ENCODE data around the gene CACNA1H. TPM values are rescaled to one million over a fixed set of nuclear protein-coding genes. Genes with fewer than 3 reads are reported as not detected.
A peak's percentile ranks its signal among the peaks of the same experiment; 100 is the strongest.

CACNA1H gene
- total and polyA plus RNA-seq, 3 donors from 2014 or later: 41.1 to 69.0 (median 55.9) TPM

DNA sequence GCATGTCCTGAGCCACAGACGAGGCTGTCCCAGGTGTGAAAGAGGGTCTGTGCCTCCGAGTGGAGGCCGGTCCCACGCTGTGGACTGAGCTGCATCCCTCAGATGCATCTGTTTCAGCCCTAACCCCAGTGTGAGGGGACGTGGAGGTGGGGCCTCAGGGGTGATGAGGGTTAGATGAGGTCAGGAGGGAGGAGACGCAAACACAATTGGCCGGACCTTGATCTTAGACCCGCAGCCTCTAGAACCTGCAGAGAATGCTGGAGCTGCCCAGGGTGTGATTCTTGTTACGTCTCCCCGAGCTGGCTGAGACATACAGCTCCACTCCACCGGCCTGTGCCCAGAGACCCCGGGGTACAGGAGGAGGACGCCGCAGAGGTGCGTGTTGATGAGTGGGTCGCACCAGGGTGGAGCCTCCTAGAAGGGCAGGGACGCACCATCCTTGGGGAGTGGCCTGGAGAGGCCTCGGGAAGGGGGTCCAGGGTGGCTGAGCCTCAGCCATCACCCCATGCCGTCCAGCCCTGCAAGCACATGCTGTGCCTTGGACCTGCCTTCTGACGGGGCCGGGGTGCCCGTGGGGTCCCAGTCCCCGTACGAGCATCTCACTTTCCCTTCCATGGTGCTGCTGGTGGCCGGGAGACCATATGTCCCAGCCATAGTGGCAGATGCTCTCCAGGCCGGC lies 40.3 kb upstream of the CACNA1H start:
- 74 to 77% methylated on average over 10 to 25 of the region's 26 CpGs for WGBS, 2 donors
- H3K36me3 ChIP-seq (ENCODE audit: low read depth, missing control alignments): no peaks in the 10 kb centered on the region

DNA sequence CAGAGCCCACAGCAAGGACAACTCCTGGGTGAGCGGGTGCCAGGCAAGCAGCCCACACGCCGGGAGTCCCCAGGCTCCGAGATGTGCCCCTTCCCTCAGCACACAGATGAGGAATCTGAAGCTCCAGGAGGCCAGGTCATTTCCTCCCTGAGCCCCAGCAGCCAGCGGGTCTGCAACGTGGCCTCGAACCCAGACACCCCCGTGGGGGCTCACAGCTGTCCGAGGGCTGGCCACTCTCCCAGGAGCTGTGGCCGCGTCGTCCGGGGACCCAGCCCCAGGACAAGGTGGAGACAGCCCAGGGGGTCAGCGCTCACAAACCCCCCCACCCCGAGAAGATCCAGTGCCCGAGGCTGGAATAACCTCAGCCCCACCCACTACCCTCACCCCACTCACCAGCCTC lies 39.4 kb upstream of the CACNA1H start:
- H3K9me3 ChIP-seq: no peaks in the 10 kb centered on the region
- TF ChIP-seq, protein P1, sequence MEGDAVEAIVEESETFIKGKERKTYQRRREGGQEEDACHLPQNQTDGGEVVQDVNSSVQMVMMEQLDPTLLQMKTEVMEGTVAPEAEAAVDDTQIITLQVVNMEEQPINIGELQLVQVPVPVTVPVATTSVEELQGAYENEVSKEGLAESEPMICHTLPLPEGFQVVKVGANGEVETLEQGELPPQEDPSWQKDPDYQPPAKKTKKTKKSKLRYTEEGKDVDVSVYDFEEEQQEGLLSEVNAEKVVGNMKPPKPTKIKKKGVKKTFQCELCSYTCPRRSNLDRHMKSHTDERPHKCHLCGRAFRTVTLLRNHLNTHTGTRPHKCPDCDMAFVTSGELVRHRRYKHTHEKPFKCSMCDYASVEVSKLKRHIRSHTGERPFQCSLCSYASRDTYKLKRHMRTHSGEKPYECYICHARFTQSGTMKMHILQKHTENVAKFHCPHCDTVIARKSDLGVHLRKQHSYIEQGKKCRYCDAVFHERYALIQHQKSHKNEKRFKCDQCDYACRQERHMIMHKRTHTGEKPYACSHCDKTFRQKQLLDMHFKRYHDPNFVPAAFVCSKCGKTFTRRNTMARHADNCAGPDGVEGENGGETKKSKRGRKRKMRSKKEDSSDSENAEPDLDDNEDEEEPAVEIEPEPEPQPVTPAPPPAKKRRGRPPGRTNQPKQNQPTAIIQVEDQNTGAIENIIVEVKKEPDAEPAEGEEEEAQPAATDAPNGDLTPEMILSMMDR (IDR thresholded peaks at IDR 0.05): no peak
- TF ChIP-seq POLR2A (IDR thresholded peaks at IDR 0.05): no peak
- no peak overlapping the region for H3K27ac ChIP-seq
- 55% methylated on average over 16 of the region's 16 CpGs; no CpG with 5 or more reads in 1 of the 2 donors for WGBS, 2 donors
- H3K27me3 ChIP-seq: no peaks in the 10 kb centered on the region
- DNase-seq: no peak
- H3K4me3 ChIP-seq: no peak overlapping the region
- H3K36me3 ChIP-seq (ENCODE audit: low read depth, missing control alignments): no peaks in the 10 kb centered on the region
- peaks cover 8% of the 10 kb centered on the region for H3K4me1 ChIP-seq
- intact Hi-C loops (cut with DNase I; ENCODE audit: low total_unique reads): loop anchor here (5.0 kb wide), 1 partner anchor 84 kb away; no protein-coding TSS in a partner anchor

More for the DNA sequence above, 40.3 kb upstream of the CACNA1H start:
- no peak for DNase-seq
- no peak overlapping the region for H3K4me3 ChIP-seq
- no peaks in the 10 kb centered on the region for H3K27me3 ChIP-seq
- H3K9me3 ChIP-seq: no peaks in the 10 kb centered on the region
- no peak overlapping the region for H3K27ac ChIP-seq
- TF ChIP-seq, protein P1 (IDR thresholded peaks at IDR 0.05): no peak
- no peak for TF ChIP-seq POLR2A (IDR thresholded peaks at IDR 0.05)
- intact Hi-C loops (cut with DNase I; ENCODE audit: low total_unique reads): loop anchor here (5.0 kb wide), 1 partner anchor 85 kb away; no protein-coding TSS in a partner anchor
- H3K4me1 ChIP-seq: peaks cover 8% of the 10 kb centered on the region

DNA sequence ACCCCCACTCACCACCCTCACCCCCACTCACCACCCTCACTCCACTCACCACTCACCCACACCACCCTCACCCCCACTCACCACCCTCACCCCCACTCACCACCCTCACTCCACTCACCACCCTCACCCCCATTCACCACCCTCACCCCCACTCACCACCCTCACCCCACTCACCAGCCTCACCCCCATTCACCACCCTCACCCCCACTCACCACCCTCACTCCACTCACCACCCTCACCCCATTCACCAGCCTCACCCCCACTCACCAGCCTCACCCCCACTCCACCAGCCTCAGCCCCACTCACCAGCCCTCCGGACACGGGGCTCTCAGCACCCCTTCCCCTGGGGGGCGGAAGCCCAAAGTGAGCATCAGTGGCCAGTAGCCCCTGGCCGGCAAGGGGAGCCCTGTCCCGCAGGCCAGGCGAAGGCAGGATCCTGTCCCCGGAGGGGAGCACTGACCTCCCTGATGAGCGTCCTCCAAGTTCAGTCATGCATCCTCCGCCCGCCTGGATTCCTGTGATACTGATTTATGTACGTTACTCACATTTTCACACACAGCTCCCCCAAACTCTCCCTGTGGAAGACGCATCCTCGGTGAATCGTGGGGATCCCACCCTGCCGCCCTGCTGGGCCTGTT lies 38.9 kb upstream of the CACNA1H start:
- intact Hi-C loops (cut with DNase I; ENCODE audit: low total_unique reads): loop anchor here (5.0 kb wide), 1 partner anchor 83 kb away; no protein-coding TSS in a partner anchor
- peaks cover 8% of the 10 kb centered on the region for H3K4me1 ChIP-seq
- TF ChIP-seq, protein P1 (IDR thresholded peaks at IDR 0.05): no peak
- no peak for TF ChIP-seq POLR2A (IDR thresholded peaks at IDR 0.05)
- no peaks in the 10 kb centered on the region for H3K9me3 ChIP-seq
- 75 to 85% methylated on average over 13 to 15 of the region's 15 CpGs for WGBS, 2 donors
- H3K27me3 ChIP-seq: no peaks in the 10 kb centered on the region
- H3K27ac ChIP-seq: no peak overlapping the region
- DNase-seq: no peak
- H3K36me3 ChIP-seq (ENCODE audit: low read depth, missing control alignments): no peaks in the 10 kb centered on the region
- no peak overlapping the region for H3K4me3 ChIP-seq

DNA sequence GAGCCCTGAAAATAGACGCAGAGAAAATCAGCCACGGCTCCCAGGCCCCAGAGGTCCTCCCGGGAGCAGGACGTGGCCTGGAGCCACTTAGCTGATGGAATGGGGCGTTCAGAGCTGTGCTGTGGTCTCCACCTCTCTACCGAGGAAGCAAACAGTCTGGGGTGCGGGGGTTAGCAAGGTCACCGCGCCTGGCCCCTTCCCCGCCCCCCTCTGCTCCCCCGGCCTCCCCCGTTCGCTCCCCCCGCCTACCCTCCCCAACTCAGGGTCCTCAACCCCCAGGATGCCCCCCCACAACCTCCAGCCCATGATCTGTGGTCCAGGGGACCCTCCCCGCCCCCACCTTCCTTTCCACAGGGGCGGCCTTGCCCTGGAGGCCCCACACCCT lies 36.2 kb upstream of the CACNA1H start:
- Histone ChIP-seq H3K9me3 (no peaks in the 10 kb centered on the region), H3K4me3 (no peak overlapping the region), H3K36me3 (ENCODE audit: low read depth, missing control alignments) (no peaks in the 10 kb centered on the region), H3K27ac (no peak overlapping the region), H3K27me3 (no peaks in the 10 kb centered on the region), H3K4me1 (peaks cover 8% of the 10 kb centered on the region)
- 19 to 57% methylated on average over 8 to 14 of the region's 16 CpGs for WGBS, 2 donors
- no peak for TF ChIP-seq POLR2A (IDR thresholded peaks at IDR 0.05)
- intact Hi-C loops (cut with DNase I; ENCODE audit: low total_unique reads): no loop called here
- DNase-seq: no peak

DNA sequence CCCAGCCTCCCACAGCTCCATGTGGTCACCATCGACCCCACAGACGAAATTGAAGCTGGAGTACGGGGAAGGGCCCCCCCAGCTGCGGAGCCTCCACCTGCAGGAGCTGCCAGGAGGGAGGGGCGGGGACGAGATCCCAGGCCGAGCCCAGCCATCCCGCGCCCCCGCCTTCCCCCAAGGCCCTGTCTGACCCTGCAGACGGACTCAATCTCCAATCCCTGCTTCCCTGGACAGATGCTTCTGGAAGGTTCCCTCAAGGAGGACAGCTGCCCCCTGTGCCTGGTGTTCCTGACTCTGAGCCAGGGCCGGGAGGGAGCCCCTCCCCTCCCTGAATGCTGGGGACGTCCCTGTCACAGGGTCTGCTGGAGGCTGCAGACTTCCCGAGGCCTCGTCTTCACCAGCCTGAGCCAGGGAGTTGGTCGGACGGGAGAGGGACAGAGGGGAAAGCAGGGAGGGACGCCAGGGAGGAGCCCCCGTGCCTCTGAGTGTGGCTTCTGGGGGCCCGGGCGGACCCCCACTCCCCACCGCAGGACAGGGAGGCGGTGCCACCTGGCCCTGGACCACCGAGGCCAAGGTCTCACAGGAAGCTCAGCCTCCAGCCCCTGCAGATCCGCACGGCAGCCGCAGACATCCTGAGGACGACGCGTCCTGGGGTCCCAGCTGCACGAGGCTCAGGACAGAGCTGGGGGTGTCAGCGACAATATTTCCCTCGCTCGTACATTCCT lies 35.6 kb upstream of the CACNA1H start:
- Histone ChIP-seq H3K9me3 (no peaks in the 10 kb centered on the region), H3K4me1 (peaks cover 8% of the 10 kb centered on the region), H3K27me3 (no peaks in the 10 kb centered on the region), H3K36me3 (ENCODE audit: low read depth, missing control alignments) (no peaks in the 10 kb centered on the region), H3K27ac (peak overlapping the region in 1 of 2 donors; percentile 14), H3K4me3 (no peak overlapping the region)
- TF ChIP-seq POLR2A (IDR thresholded peaks at IDR 0.05): no peak
- TF ChIP-seq, protein P1 (IDR thresholded peaks at IDR 0.05): no peak
- no peak for DNase-seq
- 40 to 46% methylated on average over 15 to 34 of the region's 34 CpGs for WGBS, 2 donors
- intact Hi-C loops (cut with DNase I; ENCODE audit: low total_unique reads): no loop called here

All from testis (tissue), 3 donors.